Measurements from ENCODE around the gene AIDA.

The AIDA gene

GRCh38 chr1:222652676-222653075 lies 59.6 kb downstream of the AIDA start:
- H3K4me3 ChIP-seq (ENCODE audit: low read depth, low read length), result no peak overlapping the region
- no peak for DNase-seq (ENCODE audit: low read depth, low spot score)
- in situ Hi-C loops (cut with HindIII; ENCODE audit: low sequenced_read_pairs), result no loop called here
- TF ChIP-seq, protein P1, sequence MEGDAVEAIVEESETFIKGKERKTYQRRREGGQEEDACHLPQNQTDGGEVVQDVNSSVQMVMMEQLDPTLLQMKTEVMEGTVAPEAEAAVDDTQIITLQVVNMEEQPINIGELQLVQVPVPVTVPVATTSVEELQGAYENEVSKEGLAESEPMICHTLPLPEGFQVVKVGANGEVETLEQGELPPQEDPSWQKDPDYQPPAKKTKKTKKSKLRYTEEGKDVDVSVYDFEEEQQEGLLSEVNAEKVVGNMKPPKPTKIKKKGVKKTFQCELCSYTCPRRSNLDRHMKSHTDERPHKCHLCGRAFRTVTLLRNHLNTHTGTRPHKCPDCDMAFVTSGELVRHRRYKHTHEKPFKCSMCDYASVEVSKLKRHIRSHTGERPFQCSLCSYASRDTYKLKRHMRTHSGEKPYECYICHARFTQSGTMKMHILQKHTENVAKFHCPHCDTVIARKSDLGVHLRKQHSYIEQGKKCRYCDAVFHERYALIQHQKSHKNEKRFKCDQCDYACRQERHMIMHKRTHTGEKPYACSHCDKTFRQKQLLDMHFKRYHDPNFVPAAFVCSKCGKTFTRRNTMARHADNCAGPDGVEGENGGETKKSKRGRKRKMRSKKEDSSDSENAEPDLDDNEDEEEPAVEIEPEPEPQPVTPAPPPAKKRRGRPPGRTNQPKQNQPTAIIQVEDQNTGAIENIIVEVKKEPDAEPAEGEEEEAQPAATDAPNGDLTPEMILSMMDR (IDR thresholded peaks at IDR 0.05; ENCODE audit: low read depth, low read length), result no peak

DNA sequence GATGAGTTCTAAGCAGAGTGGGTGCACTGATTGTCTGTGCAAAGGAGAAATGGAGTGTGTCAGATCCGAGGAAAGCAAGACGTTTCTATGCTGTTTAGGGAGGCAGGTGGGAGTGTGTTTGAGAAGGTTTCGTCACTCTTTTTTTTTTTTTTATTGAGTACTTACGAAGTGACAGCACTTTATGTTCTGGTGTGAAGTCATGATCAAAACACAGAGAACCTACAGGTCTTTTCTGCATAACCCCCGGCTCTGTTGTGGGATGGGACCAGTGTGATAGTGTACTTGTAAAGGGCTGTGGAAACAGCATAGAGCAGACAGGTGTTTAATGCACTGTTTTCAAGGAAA lies 67.7 kb downstream of the AIDA start:
- peak overlapping the region; percentile 93 for H3K4me3 ChIP-seq (ENCODE audit: low read depth, low read length)
- in situ Hi-C loops (cut with HindIII; ENCODE audit: low sequenced_read_pairs), result no loop called here
- no peak for DNase-seq (ENCODE audit: low read depth, low spot score)
- TF ChIP-seq, protein P1 (IDR thresholded peaks at IDR 0.05; ENCODE audit: low read depth, low read length), result no peak

DNA sequence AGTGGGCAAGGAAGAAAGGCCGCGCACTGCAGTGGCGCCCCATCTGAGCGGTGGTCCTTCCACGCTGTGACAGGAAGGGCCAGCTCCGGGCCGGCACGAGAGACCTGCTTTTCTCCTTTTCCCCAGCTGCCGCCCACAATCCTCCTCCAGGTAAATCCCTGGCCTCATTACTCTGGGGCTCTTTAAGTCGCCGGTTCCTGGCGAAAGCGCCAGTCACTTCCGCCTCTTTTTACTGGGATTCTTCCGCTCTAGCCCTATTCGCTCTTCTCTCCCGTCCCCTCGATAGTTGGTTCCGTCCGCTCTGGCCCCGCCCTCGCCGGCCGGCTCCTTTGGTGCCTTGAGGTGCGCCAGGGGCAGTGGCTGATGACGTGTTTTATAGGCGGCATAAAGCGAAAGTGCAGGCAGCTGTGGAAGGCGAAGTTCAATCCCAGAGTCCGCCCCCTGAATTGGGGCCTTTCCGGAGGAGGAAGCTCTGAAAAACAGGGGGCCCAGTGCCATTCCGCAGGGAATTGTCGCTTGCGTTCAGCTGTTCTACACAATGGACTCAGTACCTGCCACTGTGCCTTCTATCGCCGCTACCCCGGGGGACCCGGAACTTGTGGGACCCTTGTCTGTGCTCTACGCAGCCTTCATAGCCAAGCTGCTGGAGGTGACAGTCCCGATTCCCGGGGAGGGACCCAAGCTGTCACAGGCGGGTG lies 68.2 kb downstream of the AIDA start:
- in situ Hi-C loops (cut with HindIII; ENCODE audit: low sequenced_read_pairs), result no loop called here
- peak overlapping the region; percentile 93 for H3K4me3 ChIP-seq (ENCODE audit: low read depth, low read length)
- peak; percentile 99 for DNase-seq (ENCODE audit: low read depth, low spot score)
- TF ChIP-seq, protein P1 (IDR thresholded peaks at IDR 0.05; ENCODE audit: low read depth, low read length), result no peak

DNA sequence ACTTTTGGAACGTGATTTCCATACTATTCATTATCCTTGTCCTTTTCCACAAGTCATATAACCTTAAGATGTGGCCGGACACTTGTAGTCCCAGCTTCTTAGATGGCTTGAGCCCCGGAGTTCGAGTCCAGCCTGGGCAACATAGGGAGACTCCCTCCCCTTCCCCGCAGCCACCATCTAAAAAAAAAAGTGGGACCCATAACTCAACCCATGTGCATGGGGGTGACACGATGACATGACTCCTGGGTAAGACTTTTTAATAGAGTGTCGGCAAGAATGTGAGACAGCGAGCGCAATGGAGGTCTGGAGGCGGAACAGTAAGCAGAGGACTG lies 68.7 kb downstream of the AIDA start:
- in situ Hi-C loops (cut with HindIII; ENCODE audit: low sequenced_read_pairs), result no loop called here
- DNase-seq (ENCODE audit: low read depth, low spot score), result no peak
- TF ChIP-seq, protein P1 (IDR thresholded peaks at IDR 0.05; ENCODE audit: low read depth, low read length), result no peak
- peak overlapping the region; percentile 93 for H3K4me3 ChIP-seq (ENCODE audit: low read depth, low read length)

- in situ Hi-C loops (cut with HindIII; ENCODE audit: low sequenced_read_pairs), result no loop called here
- no peak for DNase-seq (ENCODE audit: low read depth, low spot score)
- TF ChIP-seq, protein P1 (IDR thresholded peaks at IDR 0.05; ENCODE audit: low read depth, low read length), result no peak
- H3K4me3 ChIP-seq (ENCODE audit: low read depth, low read length), result no peak overlapping the region
Measured at GRCh38 chr1:222642468-222642867, 69.8 kb downstream of the AIDA start.

DNA sequence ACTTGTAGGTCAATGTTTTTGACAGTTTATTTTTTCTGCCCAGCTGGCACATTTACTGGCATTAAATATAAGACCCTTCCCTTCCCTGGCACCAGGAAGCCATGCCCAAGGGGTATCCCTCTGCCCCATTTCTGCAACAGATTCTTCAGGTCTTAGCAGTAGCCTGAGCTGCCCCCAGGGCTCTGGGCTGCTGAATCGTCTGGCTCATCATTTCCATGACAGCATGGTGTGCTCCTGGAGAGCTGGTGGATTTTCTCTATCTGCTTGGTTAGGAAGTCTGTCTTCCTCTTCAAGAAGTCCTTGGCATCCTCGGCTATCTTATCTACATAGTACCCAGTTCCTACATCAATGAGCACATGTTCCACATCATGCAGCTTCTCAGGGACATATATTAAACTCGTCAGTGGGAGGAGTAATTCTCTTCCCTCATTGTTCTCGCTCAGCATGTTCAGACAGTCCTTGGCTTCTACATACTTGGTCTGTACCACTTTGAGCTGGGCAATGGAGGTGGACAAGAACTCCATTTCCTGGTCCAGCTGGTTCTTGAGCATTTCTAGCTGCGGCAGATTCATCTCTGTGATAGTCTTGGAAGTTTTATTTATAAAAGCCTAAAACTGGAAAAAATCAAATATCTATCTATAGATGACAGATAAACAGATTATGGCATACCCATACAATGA lies 70.9 kb downstream of the AIDA start:
- DNase-seq (ENCODE audit: low read depth, low spot score), result no peak
- in situ Hi-C loops (cut with HindIII; ENCODE audit: low sequenced_read_pairs), result no loop called here
- no peak overlapping the region for H3K4me3 ChIP-seq (ENCODE audit: low read depth, low read length)
- TF ChIP-seq, protein P1 (IDR thresholded peaks at IDR 0.05; ENCODE audit: low read depth, low read length), result no peak

Measured in astrocyte of the spinal cord (primary cell).